Mesendoderm (in vitro differentiated cells): ENCODE results near the gene PPP2R3A.

ENCODE experiments used
- DNase-seq: peaks from one replicate; pipeline ENCODE4 v3.0.0; 2013
- H2AK5ac ChIP-seq: 2 replicates; pipeline ENCODE4 v1.6.1; 2013; ENCODE audit warnings: low read length, inconsistent platforms
- H2BK120ac ChIP-seq: 2 replicates; pipeline ENCODE4 v1.6.1; 2013; ENCODE audit warnings: low read depth, mild to moderate bottlenecking, low read length, moderate library complexity, mixed read lengths
- H2BK15ac ChIP-seq: replicated peaks from 2 replicates; pipeline ENCODE4 v1.6.1; 2013; ENCODE audit warnings: low read depth, mild to moderate bottlenecking, moderate library complexity
- H2BK5ac ChIP-seq: 2 replicates; pipeline ENCODE4 v1.6.1; 2013; ENCODE audit warnings: low read length, inconsistent platforms
- H3K18ac ChIP-seq: 2 replicates; pipeline ENCODE4 v1.6.1; 2013; ENCODE audit warnings: mild to moderate bottlenecking, low read length, mixed read lengths
- H3K23ac ChIP-seq: one replicate; pipeline ENCODE4 v1.6.1; 2013; ENCODE audit warnings: low read length
- H3K27ac ChIP-seq: 2 replicates; pipeline ENCODE4 v1.5.1; 2013; ENCODE audit warnings: low read depth, mild to moderate bottlenecking, inconsistent platforms, low read length, moderate library complexity
- H3K27me3 ChIP-seq: 2 replicates; pipeline ENCODE4 v1.6.1; 2013; ENCODE audit warnings: low read length, control low read depth, mild to moderate bottlenecking, inconsistent platforms; ENCODE audit not compliant: insufficient read depth, poor library complexity
- H3K36me3 ChIP-seq: 2 replicates; pipeline ENCODE4 v1.6.1; 2013; ENCODE audit warnings: low read length, inconsistent platforms; ENCODE audit not compliant: control insufficient read depth, insufficient read depth
- H3K4ac ChIP-seq: one replicate; pipeline ENCODE4 v1.6.1; 2013; ENCODE audit warnings: low read depth, mild to moderate bottlenecking, low read length, moderate library complexity
- H3K4me1 ChIP-seq: 2 replicates; pipeline ENCODE4 v1.6.1; 2013; ENCODE audit warnings: low read depth, low read length, inconsistent platforms; ENCODE audit not compliant: control insufficient read depth
- H3K4me2 ChIP-seq: 2 replicates; pipeline ENCODE4 v1.6.1; 2013; ENCODE audit warnings: low read length
- H3K4me3 ChIP-seq: 2 replicates; pipeline ENCODE4 v1.5.1; 2013; ENCODE audit warnings: mild to moderate bottlenecking, low read length
- H3K56ac ChIP-seq: one replicate; pipeline ENCODE4 v1.6.1; 2013; ENCODE audit warnings: low read length
- H3K79me1 ChIP-seq: 2 replicates; pipeline ENCODE4 v1.6.1; 2013; ENCODE audit warnings: low read length, inconsistent platforms
- H3K79me2 ChIP-seq: 2 replicates; pipeline ENCODE4 v1.6.1; 2013; ENCODE audit warnings: mild to moderate bottlenecking, low read length; ENCODE audit not compliant: control insufficient read depth, insufficient read depth
- H3K9ac ChIP-seq: 2 replicates; pipeline ENCODE4 v1.6.1; 2013; ENCODE audit warnings: low read length, inconsistent platforms
- H4K5ac ChIP-seq: one replicate; pipeline ENCODE4 v1.6.1; 2013; ENCODE audit warnings: low read length
- H4K8ac ChIP-seq: one replicate; pipeline ENCODE4 v1.6.1; 2013; ENCODE audit warnings: low read depth, mild to moderate bottlenecking, control low read depth, low read length, moderate library complexity
- WGBS: extraction: QIAGEN DNeasy Blood & Tissue Kit; methylation state at CpG from one replicate; pipeline ENCODE4 v1.1.7; 2013; ENCODE audit warnings: low lambda C conversion rate, missing lambda C conversion rate; ENCODE audit not compliant: insufficient coverage; ENCODE audit errors: extremely low coverage; 5-methylcytosine and 5-hydroxymethylcytosine counted together

PPP2R3A gene

DNA sequence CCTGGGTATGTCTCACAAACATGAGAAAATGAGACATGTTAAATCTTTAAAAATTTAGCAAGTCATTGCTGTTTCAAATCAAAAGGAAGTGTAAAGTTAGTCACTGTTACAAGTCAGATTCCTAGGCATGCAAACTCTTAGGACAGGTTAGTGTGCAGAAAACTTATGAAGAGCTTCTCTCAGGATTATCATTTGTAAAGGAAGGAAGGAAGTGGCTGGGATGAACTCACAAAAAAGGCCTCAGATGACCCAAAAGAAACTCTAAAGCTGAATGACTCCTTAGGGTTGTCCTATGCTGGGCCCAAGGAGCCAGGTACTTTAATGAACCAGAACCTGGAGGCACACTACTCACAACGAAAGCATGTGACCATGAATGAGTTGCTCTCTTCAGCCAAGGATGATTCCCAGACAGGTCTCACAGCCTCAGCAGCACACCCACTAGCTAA lies 205.6 kb downstream of the PPP2R3A start:
- Histone ChIP-seq H2BK120ac (no peak overlapping the region), H3K56ac (no peak overlapping the region), H3K23ac (no peak overlapping the region), H4K8ac (no peak overlapping the region), H2AK5ac (no peak overlapping the region), H3K27ac (no peak overlapping the region), H3K79me1 (peaks cover 13% of the 10 kb centered on the region), H2BK15ac (no peak overlapping the region), H3K79me2 (peaks cover 74% of the 10 kb centered on the region), H3K4ac (no peak overlapping the region), H3K36me3 (no peaks in the 10 kb centered on the region), H3K4me2 (no peak overlapping the region), H3K27me3 (no peaks in the 10 kb centered on the region), H3K18ac (no peak overlapping the region), H3K4me1 (peaks cover 3% of the 10 kb centered on the region), H2BK5ac (no peak overlapping the region), H3K4me3 (no peak overlapping the region), H4K5ac (no peak overlapping the region), H3K9ac (no peak overlapping the region)
- WGBS = no CpG with 5 or more reads among the region's 1 CpG
- DNase-seq = no peak

- no peak overlapping the region for H3K56ac ChIP-seq
- peaks cover 2% of the 10 kb centered on the region for H3K4me1 ChIP-seq
- H3K18ac ChIP-seq = no peak overlapping the region
- H3K4me2 ChIP-seq = no peak overlapping the region
- no peak overlapping the region for H4K8ac ChIP-seq
- H3K9ac ChIP-seq = no peak overlapping the region
- no peak overlapping the region for H3K4ac ChIP-seq
- H3K27me3 ChIP-seq = no peaks in the 10 kb centered on the region
- H3K4me3 ChIP-seq = no peak overlapping the region
- no peak overlapping the region for H2BK5ac ChIP-seq
- no peak overlapping the region for H2BK15ac ChIP-seq
- no peak overlapping the region for H3K27ac ChIP-seq
- no peak overlapping the region for H3K23ac ChIP-seq
- H3K36me3 ChIP-seq = no peaks in the 10 kb centered on the region
- no peak overlapping the region for H2AK5ac ChIP-seq
- H2BK120ac ChIP-seq = no peak overlapping the region
- peaks cover 78% of the 10 kb centered on the region for H3K79me2 ChIP-seq
- no peak overlapping the region for H4K5ac ChIP-seq
- DNase-seq = no peak
- H3K79me1 ChIP-seq = peaks cover 12% of the 10 kb centered on the region
Observed at GRCh38 chr3:136173939-136174490, 208.5 kb downstream of the PPP2R3A start.

DNA sequence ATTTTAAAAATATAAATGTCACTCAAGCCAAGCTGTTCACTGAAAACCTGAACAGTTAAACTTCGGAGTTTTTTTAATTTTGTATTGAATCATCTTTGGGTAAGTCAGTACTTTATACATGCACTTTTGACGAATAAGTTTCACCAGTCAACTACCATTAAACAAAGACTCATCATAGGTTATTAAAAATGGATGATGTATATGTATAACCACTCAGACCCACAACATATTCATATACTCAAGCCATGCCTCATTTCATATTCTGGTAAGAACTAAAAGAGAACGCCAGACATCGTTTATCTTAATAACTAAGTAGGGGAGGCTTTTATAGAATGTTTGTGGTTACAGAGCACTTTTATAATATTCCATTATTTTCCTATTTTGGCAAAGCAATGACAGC lies 212.3 kb downstream of the PPP2R3A start:
- H3K79me1 ChIP-seq = peaks cover 10% of the 10 kb centered on the region
- peaks cover 74% of the 10 kb centered on the region for H3K79me2 ChIP-seq
- no peaks in the 10 kb centered on the region for H3K27me3 ChIP-seq
- no peak overlapping the region for H2BK120ac ChIP-seq
- H3K23ac ChIP-seq = no peak overlapping the region
- WGBS = no CpG with 5 or more reads among the region's 4 CpGs
- no peak overlapping the region for H3K27ac ChIP-seq
- H4K5ac ChIP-seq = no peak overlapping the region
- DNase-seq = no peak
- no peak overlapping the region for H3K9ac ChIP-seq
- no peak overlapping the region for H3K4me2 ChIP-seq
- no peaks in the 10 kb centered on the region for H3K36me3 ChIP-seq
- no peak overlapping the region for H3K4ac ChIP-seq
- H2AK5ac ChIP-seq = no peak overlapping the region
- no peak overlapping the region for H3K56ac ChIP-seq
- no peak overlapping the region for H4K8ac ChIP-seq
- H2BK15ac ChIP-seq = no peak overlapping the region
- no peak overlapping the region for H3K4me3 ChIP-seq
- no peak overlapping the region for H2BK5ac ChIP-seq
- H3K4me1 ChIP-seq = peaks cover 2% of the 10 kb centered on the region
- no peak overlapping the region for H3K18ac ChIP-seq

DNA sequence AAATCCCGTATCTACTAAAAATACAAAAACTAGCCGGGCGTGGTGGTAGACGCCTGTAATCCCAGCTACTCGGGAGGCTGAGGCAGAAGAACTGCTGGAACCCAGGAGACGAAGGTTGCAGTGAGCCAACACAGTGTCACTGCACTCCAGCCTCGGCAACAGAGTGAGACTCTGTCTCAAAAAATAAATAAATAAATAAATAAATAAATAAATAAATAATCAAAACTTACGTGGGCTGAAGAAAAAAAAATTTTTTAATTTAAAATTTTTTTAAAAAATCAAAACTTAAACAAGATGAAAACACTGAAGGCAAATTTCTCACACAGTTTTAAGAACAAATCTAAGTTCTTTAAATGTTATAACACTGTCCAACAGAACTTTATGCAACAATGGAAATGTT lies 216.2 kb downstream of the PPP2R3A start:
- Histone ChIP-seq H3K27ac (no peak overlapping the region), H2AK5ac (no peak overlapping the region), H4K8ac (no peak overlapping the region), H3K4ac (no peak overlapping the region), H2BK15ac (no peak overlapping the region), H3K18ac (no peak overlapping the region), H4K5ac (no peak overlapping the region), H3K4me1 (no peaks in the 10 kb centered on the region), H3K23ac (no peak overlapping the region), H3K79me1 (peaks cover 6% of the 10 kb centered on the region), H3K56ac (no peak overlapping the region), H3K79me2 (peaks cover 75% of the 10 kb centered on the region), H3K4me2 (no peak overlapping the region), H2BK5ac (no peak overlapping the region), H3K4me3 (no peak overlapping the region), H2BK120ac (no peak overlapping the region), H3K36me3 (no peaks in the 10 kb centered on the region), H3K27me3 (no peaks in the 10 kb centered on the region), H3K9ac (no peak overlapping the region)
- WGBS = no CpG with 5 or more reads among the region's 8 CpGs
- DNase-seq = no peak

GRCh38 chr3:136184703-136185102 lies 219.2 kb downstream of the PPP2R3A start:
- H3K27ac ChIP-seq = no peak overlapping the region
- H3K27me3 ChIP-seq = no peaks in the 10 kb centered on the region
- H3K4ac ChIP-seq = no peak overlapping the region
- DNase-seq = no peak
- peaks cover 2% of the 10 kb centered on the region for H3K4me1 ChIP-seq
- H3K4me2 ChIP-seq = no peak overlapping the region
- H3K36me3 ChIP-seq = no peaks in the 10 kb centered on the region
- no CpG with 5 or more reads among the region's 2 CpGs for WGBS
- H3K79me1 ChIP-seq = peaks cover 2% of the 10 kb centered on the region
- no peak overlapping the region for H2BK5ac ChIP-seq
- H2BK120ac ChIP-seq = no peak overlapping the region
- no peak overlapping the region for H3K56ac ChIP-seq
- no peak overlapping the region for H3K9ac ChIP-seq
- H3K4me3 ChIP-seq = no peak overlapping the region
- H3K23ac ChIP-seq = no peak overlapping the region
- H3K79me2 ChIP-seq = peaks cover 83% of the 10 kb centered on the region
- no peak overlapping the region for H4K8ac ChIP-seq
- no peak overlapping the region for H3K18ac ChIP-seq
- H4K5ac ChIP-seq = no peak overlapping the region
- H2BK15ac ChIP-seq = no peak overlapping the region
- no peak overlapping the region for H2AK5ac ChIP-seq

GRCh38 chr3:136186344-136186743 lies 220.8 kb downstream of the PPP2R3A start:
- no peaks in the 10 kb centered on the region for H3K36me3 ChIP-seq
- H3K4ac ChIP-seq = no peak overlapping the region
- H3K4me2 ChIP-seq = no peak overlapping the region
- peaks cover 2% of the 10 kb centered on the region for H3K79me1 ChIP-seq
- peaks cover 87% of the 10 kb centered on the region for H3K79me2 ChIP-seq
- no peak overlapping the region for H3K18ac ChIP-seq
- WGBS = no CpG with 5 or more reads among the region's 3 CpGs
- no peaks in the 10 kb centered on the region for H3K27me3 ChIP-seq
- H3K23ac ChIP-seq = no peak overlapping the region
- no peak overlapping the region for H3K9ac ChIP-seq
- no peak overlapping the region for H4K8ac ChIP-seq
- H2AK5ac ChIP-seq = no peak overlapping the region
- no peak overlapping the region for H3K56ac ChIP-seq
- H3K4me3 ChIP-seq = no peak overlapping the region
- H4K5ac ChIP-seq = no peak overlapping the region
- no peak overlapping the region for H2BK120ac ChIP-seq
- H3K27ac ChIP-seq = no peak overlapping the region
- DNase-seq = no peak
- H2BK15ac ChIP-seq = no peak overlapping the region
- peaks cover 2% of the 10 kb centered on the region for H3K4me1 ChIP-seq
- no peak overlapping the region for H2BK5ac ChIP-seq
